NCI-H774 (cell line): ENCODE measurements around the gene UCKL1.
"Not testable (repeated sequence)": the region's sequence is repeated elsewhere in the genome, so short reads cannot be mapped to it uniquely, and the experiment has no call there.

Source experiments
- DNase-seq: peaks from one replicate; lab custom pipeline; 2025; lab: John Stamatoyannopoulos, UW

Gene UCKL1

DNA sequence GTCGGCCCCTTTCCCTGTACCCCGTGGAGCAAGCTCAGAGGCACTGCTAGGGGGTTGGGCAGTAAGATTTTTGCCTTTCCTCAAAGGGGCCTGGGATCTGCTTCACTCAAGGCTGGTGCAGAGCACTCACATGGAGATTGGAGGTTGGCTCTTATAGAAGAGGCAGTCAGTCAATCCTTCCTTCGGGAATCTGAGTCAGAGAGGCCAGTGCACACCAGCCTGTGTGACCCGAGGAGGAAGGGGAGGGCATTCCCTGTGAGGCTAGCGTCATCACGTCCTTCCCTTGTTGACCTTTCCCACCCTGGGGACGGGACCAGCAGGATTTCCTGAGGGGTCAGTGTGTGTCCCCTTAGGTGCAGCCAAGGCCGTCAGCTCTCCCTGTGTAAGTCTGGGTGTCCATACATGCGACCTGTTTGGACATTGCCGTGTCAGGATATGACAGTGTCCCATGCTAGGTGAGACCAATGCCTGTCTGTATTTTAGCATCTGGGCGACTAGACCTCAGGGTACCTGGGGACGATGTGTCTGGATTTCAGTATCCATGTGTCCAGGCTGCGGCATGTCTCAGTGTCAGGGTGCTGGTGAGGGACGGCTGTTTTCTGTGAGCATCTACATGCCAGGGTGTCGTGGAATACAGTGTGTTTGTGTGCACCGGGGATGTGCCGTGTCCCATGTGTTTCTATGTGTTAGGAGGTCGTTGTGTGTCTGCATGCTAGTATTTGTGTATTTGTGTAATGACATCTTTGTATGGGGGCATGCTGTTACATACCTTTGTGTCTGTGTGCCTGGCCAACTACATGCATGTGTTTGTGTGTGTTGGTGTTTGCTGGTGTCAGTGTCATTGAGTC is 16.3 kb upstream of the UCKL1 start:
- DNase-seq, result no peak

DNA sequence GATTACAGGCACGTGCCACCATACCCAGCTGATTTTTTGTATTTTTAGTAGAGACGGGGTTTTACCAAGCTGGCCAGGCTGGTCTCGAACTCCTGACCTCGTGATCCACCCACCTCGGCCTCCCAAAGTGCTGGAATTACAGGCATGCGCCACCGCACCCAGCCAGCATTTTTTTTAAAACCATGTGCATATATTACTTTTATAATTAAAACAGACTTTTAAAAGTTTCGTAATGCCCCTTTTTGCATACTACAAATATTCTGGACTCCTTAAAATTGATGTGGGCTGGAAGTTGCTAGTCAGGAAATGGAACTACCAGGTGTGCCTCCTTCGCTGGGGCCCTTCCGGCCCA is 15.7 kb upstream of the UCKL1 start:
- not testable (repeated sequence) for DNase-seq

DNA sequence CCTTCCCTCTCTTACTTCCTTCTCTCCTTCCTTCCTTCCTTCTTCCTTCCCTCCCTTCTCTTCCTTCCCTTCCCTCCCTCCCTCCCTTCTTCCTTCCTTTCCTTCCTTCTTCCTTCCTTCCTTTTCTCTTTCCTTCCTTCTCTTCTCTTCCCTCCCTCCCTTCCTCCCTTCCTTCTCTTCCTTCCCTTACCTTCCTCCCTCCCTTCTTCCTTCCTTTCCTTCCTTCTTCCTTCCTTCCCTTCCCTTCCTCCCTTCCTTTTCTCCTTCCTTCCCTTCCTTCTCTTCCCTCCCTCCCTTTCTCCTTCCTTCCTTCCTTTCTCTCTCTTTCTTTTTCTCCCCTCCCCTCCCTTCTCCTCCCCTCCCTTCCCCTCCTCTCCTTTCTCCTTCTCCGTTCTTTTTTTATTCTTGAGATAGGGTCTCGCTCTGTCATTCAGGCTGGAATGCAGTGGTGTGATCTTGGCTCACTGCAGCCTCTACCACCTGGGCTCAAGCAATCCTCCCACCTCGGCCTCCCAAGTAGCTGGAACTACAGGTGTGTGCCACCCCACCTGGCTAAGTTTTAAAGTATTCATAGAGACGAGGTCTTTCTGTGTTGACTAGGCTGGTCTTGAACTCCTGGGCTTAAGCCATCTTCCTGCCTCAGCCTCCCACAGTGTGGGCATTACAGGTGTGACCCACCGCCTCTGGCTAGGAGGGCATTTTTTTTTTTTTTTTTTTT is 14.7 kb upstream of the UCKL1 start:
- no peak for DNase-seq

DNA sequence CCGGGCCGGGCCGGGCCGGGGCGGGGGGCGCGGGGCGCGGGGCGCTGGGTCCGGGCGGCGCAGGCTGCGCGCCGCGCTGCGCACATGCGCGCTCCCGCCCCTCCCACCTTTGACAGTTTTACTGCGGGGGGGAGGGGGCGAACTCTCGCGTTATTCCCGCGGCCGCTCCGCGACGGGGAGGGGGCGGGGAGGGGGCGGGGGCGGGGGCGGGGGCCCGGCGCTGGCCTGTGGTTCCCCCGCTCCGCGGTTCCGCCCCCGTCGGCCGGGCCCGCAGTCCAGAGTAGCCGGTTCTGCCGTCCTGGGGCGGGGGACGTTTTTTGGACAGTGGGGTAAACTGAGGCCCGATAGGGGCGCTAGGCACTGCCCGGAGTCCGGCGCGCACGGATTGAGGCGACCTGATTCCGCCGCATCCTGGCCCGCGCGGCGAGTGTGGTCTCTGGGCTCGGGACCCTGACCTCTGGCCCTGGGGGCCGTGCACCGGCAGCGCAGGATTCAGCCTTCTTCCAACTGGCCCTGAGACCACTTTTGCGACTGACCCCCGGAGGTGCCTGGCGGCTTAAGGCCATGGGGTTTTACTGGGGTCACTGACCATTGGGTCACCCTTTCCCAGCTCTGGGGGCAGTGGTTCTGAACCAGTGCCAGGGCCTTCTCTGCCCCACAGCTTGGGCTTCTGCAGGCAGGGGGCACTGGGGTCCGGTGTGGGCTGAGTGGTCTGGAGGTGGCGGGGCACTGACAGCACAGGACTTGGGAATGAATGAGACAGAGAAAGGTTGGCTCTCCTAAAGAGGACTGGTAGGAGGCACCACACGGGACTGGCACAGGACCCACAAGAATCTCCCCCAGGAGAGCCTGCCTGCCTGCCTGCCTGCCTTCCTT is 13.9 kb upstream of the UCKL1 start, which contains the start of gene ZNF512B:
Gene ZNF512B, minus strand, starts transcription at position 93 of the 876 bp plus-strand sequence. CDS start 1,980 bp downstream, outside the sequence.
- peak; percentile 47 for DNase-seq

DNA sequence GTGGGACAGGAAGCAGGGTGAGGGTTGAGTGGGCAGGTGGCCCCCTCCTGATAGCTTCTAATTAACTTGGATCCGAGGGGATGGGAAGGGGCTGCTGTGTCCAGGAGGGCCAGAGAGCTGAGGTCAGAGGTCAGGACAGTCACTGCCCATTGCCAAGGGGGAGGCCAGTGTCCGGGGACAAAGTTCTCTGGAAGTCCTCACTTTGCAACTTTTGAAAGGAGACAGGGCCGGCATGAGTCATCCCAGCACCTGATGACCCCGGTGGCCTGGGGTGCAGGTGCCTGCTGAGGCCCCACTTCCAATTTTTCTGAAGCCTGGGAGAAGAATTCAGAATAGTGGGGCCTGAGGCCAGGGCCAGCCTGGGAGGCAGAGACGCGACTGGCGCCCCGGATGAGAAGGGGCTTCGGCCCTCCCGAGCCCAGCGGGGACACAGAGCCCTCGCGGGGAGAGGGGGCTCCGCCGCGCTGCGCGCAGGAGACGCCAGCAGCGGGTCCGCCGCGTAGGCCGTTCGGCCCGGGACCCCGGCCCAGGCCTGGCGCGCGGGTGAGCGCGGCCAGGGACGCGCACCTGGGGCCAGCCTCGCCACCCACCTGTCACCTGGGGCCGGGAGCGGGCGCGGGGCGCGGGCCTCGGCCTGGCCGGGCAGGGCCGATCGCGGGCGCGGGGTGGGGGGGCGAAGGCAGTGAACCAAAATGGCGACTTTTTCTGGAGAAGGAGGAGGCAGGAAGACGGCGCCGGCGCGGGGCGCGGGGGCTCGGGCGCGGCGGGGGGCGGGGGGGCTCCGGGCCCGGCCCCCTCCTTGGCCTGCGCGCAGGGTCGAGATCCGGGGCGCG is 12.9 kb upstream of the UCKL1 start:
- DNase-seq, result no peak

DNA sequence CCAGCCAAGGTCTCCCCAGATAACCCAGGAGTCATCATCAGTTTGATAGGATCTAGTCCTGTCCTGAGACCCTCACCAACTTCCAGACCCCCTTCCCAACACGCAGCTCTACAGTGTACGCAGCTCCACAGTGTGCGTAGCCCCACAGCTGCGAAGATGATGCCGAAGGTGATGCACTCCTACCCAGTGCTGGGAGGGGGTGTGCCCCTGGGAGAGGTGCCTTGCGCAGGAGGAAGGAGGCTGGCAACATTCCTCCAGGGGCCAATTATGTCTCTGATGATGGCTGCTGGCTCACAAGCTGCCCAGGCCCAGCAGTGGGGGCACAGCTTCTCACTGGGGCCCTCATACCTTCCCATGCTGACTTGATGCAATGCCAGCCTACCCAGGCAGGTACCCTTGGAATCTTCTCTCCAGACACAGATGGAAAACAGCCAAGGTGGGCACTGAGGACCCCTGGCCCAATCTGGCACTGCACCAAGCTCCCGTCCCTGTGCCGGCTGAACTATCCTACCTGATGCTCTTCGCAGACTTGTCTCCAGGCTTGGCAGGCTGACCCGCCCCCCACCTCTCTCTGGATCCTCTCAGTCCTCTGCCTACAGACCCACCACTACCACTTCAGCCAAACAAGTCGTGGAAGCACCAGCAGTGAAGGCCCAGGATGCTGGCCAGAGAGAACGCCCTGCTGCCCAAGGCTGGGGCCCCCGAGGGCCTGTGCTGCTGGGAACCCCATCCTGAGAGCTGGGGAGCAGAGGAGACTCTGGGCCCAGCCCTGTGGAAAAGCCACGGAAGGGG is 12.1 kb upstream of the UCKL1 start:
- DNase-seq, result no peak

DNA sequence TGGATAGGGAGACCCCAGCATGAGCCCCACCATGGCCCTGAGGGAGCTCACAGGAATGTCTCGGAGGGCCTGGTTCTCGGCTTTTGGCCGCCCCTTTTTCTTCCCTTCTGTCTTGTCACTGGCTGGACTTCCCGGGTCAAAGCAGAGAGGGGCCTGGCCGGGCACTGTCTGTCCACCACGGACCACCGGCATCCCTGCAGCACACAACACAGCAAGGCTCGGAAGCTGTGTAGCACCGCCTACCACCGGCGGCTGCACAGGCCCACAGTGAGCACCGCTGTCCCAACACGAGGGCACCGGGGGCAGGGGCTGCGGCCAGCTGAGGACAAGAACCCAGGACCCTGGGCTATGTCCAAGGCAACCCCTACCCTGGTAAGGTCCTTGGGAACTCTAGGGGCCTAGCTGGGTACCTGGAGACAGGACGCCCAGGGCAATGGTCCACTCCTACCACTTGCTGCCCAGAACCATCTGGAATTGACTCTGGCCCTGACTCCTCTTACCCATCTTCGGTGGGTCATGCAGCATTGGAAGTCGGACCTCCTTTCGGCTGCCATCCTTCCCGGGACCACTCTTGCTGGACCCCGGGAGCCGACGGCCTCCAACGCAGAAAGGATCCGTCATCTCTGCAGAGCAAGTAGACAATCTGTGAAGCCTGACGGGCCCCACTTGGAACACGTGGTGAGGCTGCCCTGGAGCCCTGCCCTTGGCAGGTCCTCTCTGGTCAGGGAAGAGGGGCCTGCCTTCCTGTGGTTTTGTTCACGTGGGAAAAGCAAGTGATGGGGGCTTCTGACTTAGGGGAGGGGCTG is 11.3 kb upstream of the UCKL1 start:
- DNase-seq, result no peak

DNA sequence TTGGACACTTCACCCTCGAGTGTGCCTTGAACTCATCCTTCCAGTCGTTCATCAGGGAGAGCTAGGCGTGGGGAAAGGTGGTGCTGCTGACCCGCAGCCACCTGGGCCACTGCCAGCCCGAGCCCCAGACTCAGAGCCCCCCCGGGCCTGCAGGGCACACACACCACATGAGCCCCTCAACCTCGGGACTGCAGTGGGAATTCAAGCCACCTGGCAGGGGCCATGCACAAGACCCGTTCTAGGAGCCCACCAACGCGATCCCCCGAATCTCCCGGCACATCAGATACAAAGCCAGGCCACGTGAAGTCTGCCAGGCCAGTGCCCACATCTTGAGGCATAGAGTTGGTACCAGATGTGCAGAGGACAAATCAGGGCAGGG is 10.7 kb upstream of the UCKL1 start:
- DNase-seq, result no peak

DNA sequence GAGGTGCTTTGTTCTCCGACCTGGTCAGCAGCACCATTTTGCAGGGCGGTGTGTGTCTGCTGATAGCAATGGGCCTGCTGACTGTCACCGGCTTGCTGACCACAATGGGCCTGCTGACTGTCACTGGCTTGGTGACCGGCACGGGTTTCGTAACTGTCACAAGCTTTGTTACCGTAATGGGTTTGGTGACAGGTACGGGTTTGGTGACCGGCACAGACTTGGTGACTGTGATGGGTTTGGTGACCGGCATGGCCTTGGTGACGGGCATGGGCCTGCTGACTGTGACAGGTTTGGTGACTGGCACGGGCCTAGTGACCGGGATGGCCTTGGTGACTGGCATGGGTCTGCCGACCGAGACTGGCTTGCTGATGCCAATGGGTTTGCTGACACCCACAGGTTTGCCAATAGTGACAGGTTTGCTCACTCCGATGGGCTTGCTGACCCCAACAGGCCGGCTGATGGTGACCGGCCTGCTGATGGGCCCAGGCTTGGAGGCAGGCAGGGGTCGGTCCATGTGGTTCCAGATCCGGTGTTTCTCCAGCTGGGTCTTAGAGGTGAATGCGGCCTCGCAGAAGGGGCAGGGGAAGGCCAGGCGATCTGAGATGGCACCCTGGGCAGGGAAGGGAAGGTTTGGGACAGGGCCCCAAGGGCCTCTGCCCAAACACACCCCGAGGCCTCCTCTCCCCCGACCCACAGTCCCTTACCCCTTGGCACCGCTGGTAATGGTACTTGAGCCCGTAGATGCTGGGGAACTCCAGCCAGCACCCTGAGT is 10.1 kb upstream of the UCKL1 start:
- DNase-seq, result no peak

DNA sequence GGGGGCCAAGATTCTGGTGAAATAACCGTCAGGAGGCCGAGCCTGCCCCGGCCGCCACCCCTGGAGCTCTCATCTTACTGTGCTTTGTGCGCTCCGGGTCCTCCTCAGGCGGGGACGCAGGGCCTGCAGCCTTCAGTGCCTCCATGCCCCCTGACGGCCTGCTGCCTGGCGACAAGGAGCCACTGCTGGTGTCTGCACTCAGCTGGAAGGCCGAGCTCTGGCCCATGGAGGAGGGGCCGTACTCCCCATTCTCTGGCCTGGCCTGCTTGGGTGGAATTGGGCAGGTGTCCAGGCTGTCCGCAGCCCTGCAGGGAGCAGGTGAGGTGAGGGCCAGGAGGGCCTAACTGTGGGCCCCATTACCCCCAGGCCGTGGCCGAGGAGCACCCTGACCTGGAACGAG is 8.2 kb upstream of the UCKL1 start:
- DNase-seq, result no peak

DNA sequence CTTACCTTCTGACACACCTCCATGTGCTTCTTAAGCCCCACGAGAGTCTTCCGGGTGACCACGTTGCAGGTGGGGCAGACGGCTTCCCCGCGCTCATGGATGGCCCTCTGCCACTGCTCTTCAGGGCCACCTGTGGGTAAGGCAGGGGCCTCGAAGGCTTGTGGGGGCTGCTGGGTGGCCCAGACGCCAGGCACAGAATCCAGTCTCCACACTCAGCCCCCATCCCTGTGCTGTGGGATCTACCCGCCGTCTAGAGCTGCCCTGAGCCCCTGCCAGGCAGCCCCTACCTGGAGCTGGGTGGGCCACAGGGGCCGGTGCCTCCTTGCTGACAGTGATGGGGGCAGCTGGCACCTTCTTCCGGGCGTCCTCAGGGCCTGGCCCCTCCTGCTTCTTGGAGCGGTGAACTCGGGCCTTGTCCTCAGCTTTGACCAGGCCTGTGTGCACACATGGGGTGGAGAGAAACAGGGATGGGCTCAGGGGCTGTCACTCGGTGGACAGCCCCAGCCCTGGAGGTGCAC is 7.6 kb upstream of the UCKL1 start:
- DNase-seq, result no peak

DNA sequence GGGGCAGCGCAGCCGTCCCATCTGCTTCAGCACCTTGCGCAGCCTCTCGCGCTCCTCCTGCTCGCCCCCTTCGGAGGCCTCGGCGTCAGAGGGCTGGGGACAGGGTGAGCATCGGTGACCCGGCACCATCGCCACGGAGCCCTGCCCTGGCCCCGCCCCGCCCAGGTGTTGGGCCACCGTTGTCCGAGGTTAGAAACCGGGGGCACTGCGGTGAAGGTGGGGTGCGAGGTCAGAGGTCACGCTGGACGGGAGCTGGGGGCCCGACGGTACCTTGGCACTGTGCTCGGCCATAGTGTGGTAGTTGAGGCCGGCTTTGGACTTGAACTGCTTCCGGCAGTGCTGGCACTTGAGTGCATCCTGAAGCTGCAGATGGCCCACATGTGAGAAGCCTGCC is 7.1 kb upstream of the UCKL1 start:
- DNase-seq, result no peak

DNA sequence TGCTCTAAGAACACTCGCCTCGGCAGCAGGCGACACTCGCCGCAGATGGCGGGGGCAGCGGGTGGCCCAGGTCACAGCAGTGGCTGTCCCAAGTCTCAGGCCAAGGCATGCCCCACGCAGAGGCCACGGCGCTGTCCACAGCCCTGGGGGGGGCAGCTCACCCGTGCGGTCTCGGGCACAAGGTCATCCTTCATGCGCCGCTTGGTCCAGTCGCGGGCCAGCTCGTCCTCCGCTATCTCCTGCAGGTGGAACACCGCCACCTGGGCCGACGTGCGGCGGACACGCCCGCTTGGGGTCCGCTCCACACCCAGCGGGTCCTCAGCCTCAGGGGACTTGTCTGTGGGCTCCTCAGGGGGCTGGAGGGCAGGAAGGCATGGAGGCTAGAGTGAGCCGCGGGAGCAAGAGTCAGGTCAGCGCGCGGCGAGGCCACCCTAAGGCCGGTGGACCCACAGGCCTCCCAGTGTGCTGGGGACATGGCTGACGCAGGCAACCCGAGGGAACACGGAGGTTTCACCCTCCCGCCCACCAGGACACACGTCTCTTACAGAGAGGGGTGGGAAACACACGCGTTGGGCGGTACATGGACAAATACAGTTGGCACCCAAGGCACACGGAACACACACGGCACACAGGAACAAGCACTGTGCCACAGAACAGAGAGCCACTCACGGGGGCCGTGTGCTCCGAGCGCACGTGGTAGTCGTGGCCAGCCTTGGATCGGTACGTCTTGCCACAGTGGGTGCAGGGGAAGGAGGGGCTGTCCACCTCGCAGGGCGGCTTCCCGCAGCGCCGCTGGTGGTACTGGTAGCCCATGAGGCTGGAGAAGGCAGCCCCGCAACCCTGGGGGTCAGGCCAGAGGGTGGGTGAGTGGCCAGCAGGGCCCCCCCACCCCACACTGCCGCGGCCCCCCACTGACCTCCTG is 6.5 kb upstream of the UCKL1 start:
- no peak for DNase-seq

DNA sequence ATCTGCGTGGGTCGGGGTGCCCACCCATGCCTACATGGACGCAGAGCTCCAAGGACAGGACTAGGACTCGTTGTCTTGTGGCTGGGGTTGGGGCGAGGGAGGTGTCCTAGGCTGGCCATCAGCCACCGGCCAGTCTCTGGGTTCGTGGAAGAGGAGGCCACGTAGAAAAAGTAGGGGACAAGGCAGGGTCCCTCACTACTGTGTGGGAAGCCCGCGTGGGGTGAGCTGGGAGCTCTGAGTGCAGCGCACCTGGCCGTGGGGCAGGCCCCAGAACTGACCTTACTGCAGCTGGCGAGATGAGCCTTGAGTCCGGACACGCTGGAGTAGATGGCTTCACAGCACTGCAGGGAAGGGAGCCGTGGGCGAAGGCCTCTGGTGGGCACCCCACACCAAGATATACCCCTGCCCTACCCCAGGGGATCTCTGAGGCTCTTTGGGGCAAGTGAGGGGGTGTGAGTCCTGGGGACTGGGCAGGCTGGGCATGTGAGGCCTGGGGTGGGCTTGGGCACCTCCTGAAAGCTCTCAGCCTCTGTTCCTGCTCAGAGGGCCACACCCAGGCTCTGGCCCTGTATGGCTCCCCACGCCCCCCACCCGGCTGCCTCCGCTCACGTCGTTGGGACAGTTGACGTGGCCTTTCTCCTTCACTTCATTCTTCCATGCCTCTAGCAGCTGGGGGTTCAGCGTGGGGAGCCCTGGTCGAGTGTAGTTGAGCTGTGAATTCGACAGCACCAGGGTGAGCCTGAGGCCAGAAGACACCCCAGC is 5.6 kb upstream of the UCKL1 start:
- DNase-seq, result no peak

DNA sequence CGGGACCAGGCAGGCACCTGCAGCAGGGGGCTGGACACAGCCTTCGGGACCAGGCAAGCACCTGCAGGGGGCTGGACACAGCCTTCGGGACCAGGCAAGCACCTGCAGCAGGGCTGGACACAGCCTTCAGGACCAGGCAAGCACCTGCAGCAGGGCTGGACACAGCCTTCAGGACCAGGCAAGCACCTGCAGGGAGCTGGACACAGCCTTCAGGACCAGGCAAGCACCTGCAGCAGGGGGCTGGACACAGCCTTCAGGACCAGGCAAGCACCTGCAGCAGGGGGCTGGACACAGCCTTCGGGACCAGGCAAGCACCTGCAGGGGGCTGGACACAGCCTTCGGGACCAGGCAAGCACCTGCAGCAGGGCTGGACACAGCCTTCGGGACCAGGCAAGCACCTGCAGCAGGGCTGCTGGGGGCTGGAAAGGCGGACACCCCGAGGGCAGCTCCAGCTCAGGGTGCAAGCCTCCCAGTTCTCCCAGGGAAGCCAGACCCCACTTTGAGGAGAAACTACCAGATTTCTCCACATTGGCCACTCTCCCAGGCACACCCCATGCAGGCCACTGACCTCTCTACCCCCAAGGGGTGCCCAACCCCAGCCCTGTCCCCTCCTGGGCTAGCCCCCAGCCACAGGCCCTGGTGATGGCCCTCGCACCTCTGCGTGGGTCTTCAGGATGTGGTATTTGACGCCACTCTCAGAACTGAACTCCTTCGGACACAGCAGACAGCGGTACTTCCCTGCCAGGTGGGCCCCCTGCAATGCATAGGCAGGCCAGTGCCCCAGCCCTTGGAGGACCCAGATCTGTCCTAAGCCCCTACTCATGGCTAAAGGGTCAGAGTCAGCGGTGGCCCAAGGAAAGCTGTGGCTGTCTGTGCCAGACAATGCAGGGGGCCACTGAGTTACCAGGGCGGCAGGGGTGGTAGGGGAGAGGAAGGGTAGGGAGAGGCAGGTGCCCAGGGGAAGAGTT is 4.7 kb upstream of the UCKL1 start:
- not testable (repeated sequence) for DNase-seq

DNA sequence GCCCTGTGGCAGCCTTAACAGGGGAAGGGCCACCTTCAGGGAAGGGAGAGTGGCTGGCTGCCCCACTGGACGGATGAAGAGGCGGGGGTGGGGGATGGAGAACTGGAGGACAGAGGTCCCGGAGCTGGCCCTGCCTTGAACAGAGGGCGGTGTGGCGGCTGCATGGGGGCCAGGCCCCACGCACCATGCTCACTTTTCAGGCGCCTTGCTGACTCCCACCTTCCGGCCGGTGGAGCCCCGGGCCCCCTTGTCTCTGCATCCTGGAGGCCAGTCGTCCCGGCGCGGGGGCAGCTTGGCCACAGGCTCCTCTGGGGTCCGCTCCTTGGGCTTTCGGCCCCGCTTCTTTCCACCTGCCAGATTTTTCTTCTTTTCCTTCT is 3.5 kb upstream of the UCKL1 start:
- no peak for DNase-seq
